NCI-H345 treated with DMSO at 0.1 percent for 48 hours (cell line): Measurements from ENCODE around the gene GFRA1.
"Not testable (repeated sequence)": the region's sequence is repeated elsewhere in the genome, so short reads cannot be mapped to it uniquely, and the experiment has no call there.

Source experiments
- DNase-seq: peaks from one replicate; lab custom pipeline; 2025; ENCODE audit not compliant: unreplicated experiment; lab: John Stamatoyannopoulos, UW

GFRA1 gene

DNA sequence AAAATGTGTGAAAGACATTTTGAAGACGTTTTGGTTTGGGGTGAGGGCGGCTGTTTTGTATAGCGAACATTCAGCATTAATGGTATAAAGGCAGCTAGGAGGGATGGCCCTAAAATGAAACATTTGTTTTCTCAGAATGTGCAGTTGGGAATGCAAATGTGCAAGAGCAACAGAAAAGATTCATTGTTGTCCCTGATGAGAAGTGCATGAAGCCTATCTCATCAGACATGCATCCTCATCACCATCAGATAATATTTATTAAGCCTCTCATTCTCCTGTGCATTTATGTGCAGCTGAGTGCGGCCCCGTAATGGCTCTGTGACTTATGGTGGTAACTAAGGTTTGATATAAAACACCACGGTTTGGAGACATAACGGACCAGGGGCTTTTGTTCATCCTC, 199.5 kb downstream of the GFRA1 start:
- DNase-seq = no peak

DNA sequence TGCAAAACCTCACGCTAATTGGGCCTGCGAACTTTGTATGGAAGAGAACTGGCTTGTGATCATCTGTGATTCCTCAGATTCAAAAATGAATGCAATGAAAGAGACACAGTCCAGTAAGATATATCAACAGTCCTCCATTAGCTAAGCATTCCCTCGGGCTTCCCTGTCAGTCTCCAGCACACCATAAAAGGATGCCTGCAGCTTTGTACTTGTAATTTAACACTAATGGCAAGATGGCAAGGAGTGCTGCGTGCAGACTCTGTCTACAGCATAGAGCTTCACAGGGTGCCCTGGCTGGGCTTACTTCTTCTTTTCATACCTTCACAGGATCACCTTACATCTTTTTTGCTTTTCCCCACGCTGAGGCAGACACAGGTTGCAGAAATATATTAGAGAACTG, 200.0 kb downstream of the GFRA1 start:
- DNase-seq = no peak

DNA sequence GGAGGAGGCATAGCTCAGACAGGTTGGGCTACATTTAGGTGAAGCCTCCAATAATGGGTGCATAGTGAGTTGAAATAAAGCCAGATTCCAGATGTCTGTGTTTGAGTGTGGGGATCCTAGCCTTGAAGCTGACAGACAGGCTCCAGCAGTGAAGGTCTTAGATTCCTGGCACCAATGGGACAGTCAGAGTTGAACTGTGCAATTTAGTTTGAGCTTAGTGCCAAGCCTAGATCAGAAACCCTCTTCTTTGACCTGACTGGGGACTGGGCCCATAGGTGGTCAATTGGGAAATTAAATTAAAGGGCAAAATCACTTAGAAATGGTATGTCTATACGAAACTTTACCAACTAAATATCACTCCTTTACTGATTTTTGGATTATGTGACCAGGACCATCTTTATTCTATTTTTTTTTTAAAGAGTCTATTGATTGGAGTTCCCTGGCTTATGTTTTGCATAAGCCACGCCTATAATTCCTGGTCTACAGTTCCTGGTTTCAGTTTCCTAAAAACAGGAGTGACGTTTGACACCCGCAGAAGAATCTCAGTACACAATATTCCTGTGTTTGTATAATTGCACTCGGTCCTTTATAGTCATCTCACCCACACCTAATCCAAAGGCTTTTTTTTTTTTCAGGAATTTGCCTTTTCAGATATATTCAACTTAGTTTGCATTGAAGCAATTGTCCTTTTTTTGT, 201.4 kb downstream of the GFRA1 start:
- no peak for DNase-seq

DNA sequence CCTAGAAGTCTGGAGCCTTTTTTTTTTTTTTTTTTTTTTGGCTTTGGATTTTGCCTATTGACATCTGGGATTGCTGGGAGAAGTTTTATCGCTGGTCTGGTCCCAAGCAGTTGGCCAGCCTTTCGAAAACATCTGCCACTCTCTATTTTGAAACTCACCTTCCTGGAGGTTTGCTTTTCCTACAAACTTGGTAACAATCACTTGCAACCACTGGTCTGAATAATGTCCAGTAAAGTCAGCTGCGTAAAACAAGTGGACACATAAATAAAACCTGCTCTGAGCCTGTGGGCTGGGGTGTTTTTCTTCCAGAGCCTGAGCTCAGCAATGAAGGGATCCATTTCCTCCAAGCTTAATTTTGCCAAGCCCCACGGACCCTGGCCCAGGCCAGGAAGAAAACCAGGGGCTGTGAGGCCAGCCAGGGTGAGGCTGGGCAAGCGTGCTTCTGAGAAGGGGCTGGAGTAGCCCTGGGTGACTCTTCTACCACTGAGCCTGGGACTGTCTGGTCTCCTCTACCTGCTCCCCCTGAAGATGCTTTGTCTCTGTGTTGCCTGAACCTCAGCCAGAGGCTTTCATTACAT, 202.2 kb downstream of the GFRA1 start:
- no peak for DNase-seq

DNA sequence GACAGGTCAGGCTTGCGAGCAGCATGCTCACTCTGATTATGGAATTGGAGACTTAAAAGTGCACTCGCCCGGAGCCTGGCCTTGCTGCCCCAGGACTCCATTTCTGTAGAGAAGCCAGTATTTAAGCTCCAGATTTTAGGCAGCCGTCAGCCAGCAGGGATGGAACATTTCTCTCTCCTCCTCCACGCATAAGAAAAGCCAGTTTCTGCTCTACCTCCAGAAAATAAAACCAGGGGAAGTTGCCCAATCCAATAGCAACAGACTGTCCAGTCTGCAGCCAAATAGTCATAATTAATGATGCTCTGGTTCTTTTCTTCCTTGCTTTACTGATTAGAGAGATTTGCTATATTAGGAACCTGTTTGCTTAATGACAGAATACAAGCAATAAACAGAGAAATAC, 203.2 kb downstream of the GFRA1 start:
- DNase-seq = no peak

DNA sequence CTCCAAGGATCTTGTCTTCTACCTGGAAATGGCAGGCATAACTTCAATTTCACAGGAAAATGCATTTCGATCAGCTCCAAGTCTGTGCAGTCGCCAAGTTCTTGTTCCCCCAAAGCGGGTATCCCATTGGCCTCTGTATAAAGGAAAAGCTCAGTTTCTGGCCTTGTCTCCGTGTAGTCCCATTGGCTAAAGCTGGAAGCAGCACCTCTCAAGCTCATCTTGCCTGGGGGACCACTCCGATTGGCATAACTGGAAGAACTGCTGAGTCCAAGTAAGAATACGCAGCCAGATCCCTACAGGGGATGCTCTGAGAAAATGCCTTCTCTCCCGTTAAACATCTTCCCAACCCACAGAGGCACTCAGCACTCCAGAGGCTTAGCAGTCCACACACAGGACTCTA, 205.2 kb downstream of the GFRA1 start:
- DNase-seq = no peak

DNA sequence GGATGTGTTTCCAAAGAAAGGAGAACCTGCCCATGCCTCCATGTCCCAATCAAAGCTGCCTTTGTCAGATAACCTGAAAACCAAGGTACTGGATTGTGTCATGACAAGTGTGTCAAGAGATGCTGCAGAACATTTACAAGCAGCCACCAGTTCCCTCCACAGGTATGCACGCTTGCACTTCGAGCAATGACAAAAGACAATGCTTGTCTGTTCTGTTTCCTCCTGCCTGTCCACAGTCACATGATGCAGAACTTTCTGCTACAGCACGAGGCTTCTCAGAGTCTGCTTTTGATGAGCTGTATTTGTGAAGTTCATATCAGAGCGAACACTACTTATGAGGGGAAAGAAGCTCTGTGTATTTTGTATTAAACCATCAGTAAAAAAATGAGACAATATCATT, 209.9 kb downstream of the GFRA1 start:
- DNase-seq = no peak

DNA sequence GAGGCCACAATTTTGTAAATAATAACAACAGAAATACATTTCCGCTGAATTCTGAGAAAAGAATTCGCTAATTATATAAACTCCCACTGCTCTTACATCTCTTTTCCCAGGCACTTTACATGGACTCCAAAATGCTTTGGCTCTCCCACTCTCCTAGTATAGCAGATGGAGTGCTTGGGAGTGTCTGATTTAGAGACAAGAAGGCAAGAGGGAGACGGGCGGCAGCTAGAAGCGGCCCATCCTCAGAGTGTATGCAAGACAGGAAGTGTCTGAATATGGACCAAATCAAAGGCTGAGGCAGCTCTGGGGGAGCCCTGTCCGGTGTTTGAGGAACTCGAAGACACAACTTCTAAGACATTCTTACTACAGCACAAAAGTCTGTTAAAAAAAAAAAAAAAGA, 212.1 kb downstream of the GFRA1 start:
- no peak for DNase-seq

DNA sequence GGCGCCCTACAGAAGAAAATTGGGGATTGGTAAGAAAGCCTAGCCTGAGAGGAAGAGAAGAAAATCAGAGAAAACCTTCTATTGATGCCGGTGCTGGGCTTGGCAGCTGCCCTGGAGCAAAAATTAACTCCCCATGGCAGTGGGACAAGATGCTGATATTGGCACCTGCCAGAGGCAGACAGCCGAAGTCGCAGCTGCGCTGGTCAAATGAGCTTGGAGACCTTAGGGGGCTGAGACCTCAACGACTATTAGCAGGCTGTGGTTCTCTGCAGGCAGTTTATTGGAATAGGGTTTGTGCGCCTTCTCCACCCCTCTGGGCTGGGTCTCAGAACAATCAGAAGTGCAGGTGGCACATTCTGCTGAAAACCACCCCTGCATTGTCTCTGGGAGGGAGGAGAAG, 213.7 kb downstream of the GFRA1 start:
- DNase-seq = no peak

DNA sequence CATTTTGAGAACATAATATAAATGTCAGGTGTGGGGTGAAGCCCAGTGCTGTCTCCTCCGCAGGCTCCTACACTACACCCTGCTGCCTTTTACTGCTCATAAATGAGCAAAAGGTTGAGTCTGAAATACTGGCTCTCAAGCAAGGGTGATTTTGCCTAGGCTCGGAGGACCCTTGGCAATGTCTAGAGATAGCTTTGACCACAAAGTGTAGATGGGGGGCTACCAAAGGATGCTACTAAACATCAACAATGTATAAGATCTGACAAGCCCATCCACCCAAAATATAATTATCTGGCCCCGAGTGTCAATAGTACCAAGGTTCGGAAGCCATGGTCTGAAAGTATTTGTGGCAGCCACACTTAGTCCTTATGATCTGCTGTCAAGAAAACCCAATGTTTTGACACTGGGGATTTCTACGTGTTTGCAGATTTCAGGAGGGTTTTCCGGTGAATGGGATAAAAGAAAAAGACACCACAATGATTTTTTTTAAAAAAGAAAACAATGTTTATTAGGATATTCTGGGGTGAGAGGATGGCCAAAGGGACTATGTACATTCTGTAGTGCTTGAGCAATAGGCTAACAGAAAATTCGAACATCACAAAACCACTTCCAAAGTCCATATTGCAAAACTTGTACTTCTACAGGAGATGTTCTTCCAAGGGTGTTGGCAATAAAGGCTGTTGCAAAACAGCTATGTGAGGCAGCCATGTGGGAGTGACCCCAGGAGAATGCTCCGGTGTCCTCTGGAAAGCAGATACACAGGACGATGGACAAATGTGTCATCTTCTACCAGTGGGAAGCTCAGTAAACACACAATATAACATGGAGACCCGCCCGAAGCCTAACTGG, 216.3 kb downstream of the GFRA1 start:
- no peak for DNase-seq

DNA sequence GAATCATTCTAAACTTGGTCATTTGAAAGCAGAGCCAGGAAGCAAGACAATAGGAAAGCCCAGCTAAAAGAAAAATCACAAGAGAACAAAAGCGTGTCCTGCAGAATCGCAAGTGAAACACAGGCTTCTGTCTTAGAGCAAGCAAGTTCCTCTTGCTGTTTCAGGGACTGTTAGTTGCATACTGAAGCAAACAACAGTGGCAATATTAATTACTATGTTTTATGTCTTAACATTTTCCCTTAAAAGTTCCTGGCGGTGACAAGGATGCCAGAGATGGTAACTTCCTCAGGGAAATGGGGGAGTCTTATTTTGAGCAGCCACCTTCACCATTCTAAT, 217.1 kb downstream of the GFRA1 start:
- no peak for DNase-seq

DNA sequence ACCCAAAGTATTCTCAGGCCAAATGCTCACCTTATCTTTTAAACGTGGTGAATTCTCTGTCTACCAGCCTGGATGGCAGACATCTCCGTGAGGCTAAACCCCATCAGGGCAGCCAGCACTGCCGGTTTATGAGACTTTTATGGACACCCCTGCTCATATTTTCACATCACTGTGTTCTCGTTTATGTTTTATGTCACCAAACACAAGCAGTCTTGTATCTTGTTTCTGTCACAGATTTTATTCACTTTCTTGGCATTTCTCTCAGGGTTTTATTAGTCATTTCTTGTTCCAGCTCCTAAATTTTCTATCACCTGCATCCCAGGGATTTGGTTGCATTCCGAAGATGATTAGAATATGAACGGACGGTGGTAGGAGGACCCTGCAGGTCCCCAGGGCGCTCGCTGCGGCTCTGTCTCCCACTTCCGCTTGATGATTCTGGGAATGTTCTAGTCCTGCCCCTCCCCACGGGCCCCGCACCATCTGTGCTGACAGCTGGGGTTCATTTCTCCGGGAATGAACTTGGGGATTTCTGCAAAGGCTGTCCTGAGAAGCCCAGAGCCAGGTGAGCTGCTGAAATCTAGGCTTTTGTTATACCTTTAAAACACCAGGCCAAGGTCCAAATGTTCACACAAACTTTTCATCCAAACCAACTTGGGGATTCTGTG, 217.6 kb downstream of the GFRA1 start:
- DNase-seq = no peak

DNA sequence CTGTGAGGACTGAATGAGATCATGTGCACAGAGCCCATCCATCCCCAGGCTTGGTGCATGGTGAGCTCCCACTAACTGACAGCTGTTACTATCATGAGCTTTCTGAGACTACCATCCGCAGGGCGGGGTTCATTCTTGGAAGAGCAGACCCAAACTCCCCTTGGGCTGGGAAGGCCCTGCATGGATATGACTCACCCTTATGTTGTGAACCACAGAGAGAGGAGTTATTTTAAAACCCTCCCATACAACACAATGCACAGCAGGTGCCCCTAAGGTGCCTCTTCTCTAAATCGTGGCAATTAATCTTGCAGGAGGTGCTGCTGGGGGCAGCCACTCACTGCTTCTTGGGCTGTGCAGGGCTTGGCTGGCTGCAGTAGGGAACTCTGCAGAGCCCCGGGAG, 219.1 kb downstream of the GFRA1 start:
- DNase-seq = no peak

DNA sequence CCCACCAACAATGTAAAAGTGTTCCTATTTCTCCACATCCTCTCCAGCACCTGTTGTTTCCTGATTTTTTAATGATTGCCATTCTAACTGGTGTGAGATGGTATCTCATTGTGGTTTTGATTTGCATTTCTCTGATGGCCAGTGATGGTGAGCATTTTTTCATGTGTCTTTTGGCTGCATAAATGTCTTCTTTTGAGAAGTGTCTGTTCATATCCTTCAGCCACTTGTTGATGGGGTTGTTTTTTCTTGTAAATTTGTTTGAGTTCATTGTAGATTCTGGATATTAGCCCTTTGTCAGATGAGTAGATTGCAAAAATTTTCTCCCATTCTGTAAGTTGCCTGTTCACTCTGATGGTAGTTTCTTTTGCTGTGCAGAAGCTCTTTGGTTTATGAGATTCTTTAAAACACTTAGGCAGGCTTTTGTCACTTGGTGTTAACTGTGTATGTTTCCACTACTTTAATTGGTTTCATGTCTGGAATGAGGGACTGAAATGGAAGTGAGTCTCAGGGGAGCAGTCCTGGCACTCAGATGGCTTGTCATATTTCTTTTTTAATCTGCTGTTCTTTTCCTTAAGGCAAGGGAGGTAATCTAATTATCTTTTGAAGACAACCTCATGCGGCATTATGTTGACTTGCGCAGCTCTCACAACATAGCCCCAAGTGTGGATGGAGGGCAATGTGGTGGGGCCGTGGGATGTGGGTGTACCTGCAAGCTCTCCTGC, 219.8 kb downstream of the GFRA1 start:
- not testable (repeated sequence) for DNase-seq

DNA sequence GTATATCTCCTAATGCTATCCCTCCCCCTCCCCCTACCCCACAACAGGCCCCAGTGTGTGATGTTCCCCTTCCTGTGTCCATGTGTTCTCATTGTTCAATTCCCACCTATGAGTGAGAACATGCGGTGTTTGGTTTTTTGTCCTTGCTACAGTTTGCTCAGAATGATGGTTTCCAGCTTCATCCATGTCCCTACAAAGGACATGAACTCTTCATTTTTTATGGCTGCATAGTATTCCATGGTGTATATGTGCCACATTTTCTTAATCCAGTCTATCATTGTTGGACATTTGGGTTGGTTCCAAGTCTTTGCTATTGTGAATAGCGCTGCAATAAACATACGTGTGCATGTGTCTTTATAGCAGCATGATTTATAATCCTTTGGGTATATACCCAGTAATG, 220.5 kb downstream of the GFRA1 start:
- DNase-seq = not testable (repeated sequence)

DNA sequence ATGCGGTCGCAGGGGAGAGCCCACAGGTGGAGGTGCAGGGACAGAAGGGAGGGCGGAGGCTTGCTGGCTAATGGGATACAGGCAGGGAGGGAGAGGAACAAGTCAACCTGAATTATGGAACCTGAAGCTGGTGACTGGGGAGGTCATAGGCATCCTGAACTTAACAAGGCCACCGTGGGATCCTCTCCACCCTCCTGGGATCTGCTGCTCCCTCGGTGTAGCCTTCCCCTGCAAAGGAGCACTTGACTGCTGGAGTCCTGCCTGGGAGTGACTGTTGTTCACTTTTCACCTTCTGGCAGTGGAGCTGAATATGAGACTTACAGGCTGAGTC, 223.1 kb downstream of the GFRA1 start:
- DNase-seq = no peak

DNA sequence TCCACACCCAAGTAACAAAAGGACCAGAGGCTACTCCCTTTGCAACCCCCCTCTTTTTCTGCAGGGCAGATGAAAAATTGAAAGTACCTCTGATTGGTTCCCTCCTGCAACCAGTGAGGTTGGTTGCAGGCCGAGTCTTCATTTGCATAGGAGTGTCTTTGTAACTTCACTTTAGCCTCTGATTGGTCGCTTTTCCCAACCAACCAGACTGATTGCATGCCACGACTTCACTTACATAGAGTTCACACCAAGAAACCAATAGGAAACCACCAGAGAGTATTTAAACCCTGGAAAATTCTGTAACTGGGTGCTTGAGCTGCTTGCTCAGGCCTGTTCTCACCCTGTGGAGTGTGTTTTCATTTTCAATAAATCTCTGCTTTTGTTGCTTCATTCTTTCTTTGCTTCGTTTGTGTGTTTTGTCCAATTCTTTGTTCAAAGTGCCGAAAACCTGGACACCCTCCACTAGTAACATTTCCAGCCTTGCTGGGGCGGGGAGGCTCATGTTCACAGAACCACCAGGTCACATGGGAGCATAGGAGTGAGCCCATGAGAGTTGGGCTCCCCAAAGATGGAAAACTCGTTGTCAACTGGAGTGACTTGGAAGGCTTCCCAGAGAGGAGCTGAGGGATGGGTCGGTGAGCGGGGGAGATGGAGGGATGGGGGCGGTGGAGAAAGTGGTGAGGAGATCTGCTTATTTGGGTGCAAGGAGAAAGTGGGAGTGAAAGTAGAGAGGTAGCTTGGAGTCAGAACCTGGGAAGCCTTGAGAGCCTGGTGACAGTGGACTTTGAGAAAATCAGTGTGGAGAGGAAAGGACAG, 223.6 kb downstream of the GFRA1 start:
- no peak for DNase-seq

DNA sequence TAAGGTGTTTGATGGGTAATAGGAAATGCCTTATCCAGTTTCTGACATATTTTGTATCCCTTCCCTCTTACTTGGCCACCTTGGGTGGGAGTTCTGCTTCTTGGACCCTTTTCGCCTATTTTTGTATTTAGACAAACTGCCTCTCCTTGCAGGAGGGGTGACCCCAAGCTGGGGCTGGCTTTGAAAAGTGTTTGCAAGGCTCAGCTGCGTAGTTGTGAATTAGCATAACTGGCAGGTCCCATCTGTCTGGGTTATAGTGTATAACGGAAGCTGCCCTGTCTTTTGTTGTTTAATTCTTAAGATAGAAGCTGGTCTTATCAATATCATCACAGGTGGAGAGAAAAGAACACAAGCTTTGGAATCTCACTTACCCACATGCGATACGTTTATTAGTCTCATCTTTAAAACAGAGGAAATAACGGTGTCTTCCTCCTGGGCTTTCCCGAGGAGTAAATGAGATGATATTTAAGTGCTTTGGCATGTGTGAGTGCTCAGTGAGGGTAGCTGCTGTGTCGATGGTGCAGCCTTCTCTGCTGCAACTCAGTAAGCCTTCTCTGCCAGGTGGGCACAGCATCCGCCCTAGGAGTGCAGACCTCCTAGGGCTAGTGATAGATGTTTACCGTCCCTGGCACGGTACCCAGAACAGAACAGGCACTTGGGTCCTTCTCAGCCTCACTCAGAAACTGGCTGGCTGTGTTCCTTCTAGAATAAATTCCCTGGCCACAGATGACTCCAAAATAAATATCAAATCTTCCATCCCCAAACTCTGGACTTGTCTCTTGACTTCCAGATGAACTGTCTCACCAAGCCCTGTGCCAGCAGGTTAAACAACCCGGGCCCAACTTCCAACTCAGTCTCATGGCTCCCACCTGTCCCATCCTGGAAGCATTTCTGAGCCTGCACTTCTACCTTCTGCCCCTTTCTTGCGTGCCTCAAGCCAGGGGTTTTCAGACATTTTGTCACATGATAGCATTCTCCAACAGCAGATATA, 227.3 kb downstream of the GFRA1 start:
- DNase-seq = no peak

DNA sequence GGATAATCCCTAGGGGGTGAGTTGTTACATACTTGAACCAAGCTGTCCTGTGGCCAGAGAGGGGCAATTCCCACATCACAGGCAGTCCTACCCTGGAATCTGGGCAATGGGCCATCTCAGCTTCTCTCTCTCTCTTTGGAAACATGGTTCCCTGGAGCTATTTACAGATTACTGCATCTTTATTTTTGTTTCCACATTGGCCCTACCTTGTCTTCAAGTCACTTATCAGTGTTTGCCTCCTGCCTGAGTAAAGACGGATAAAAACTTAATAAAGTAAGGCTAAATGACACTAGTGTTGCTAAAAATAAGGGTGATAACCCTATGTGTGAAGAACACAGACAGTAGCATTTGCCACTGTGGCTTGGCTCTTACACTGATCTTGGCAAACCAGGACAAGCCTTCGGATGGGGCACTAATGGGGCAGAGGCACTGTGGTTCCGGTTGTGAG, 228.2 kb downstream of the GFRA1 start:
- no peak for DNase-seq
